GM08714 (cell line): ENCODE data around the gene AXL.
"Not testable (repeated sequence)": the region's sequence is repeated elsewhere in the genome, so short reads cannot be mapped to it uniquely, and the experiment has no call there.

Experiments used
- H3K4me3 ChIP-seq: fragments of 200-500 bp; sonication (Bioruptor generic); 2 replicates; pipeline ENCODE4 v1.5.1; 2014; ENCODE audit warnings: mild to moderate bottlenecking, low read length, inconsistent platforms
- ZNF274 ChIP-seq: IDR thresholded peaks from 2 replicates; pipeline ENCODE4 v1.6.1; 2012; ENCODE audit warnings: mild to moderate bottlenecking, low read depth, low read length

AXL gene

GRCh38 chr19:41195675-41196497 lies 23.1 kb upstream of the AXL start:
- TF ChIP-seq ZNF274 = no peak
- H3K4me3 ChIP-seq = no peak overlapping the region

GRCh38 chr19:41198559-41198958 lies 20.5 kb upstream of the AXL start:
- no peak overlapping the region for H3K4me3 ChIP-seq
- TF ChIP-seq ZNF274 = no peak

- no peak for TF ChIP-seq ZNF274
- no peak overlapping the region for H3K4me3 ChIP-seq
These were observed 15.7 kb upstream of the AXL start for GRCh38 chr19:41203371-41203770.

- H3K4me3 ChIP-seq = not testable (repeated sequence)
These were observed 14.7 kb upstream of the AXL start for GRCh38 chr19:41204338-41204737.

- no peak overlapping the region for H3K4me3 ChIP-seq
- no peak for TF ChIP-seq ZNF274
These were observed 13.0 kb upstream of the AXL start for GRCh38 chr19:41205995-41206394.

- TF ChIP-seq ZNF274 = no peak
- no peak overlapping the region for H3K4me3 ChIP-seq
These were observed 12.6 kb upstream of the AXL start for GRCh38 chr19:41206456-41206855.

GRCh38 chr19:41206926-41207750 lies 11.9 kb upstream of the AXL start:
- no peak for TF ChIP-seq ZNF274
- no peak overlapping the region for H3K4me3 ChIP-seq

- no peak for TF ChIP-seq ZNF274
- H3K4me3 ChIP-seq = no peak overlapping the region
These were observed 4.9 kb upstream of the AXL start for GRCh38 chr19:41214161-41214560.

GRCh38 chr19:41217741-41218140 lies 1.3 kb upstream of the AXL start:
- no peak for TF ChIP-seq ZNF274
- H3K4me3 ChIP-seq = no peak overlapping the region

- TF ChIP-seq ZNF274 = no peak
These were observed 791 bp upstream of the AXL start for GRCh38 chr19:41218249-41218614.

GRCh38 chr19:41219924-41220567 lies 1.0 kb downstream of the AXL start:
- H3K4me3 ChIP-seq = no peak overlapping the region
- TF ChIP-seq ZNF274 = no peak

More at GRCh38 chr19:41218249-41218614, 791 bp upstream of the AXL start:
- H3K4me3 ChIP-seq = no peak overlapping the region

- TF ChIP-seq ZNF274 = no peak
- H3K4me3 ChIP-seq = no peak overlapping the region
These were observed 1.8 kb downstream of the AXL start for GRCh38 chr19:41220811-41221210.

GRCh38 chr19:41221514-41222205 lies 2.6 kb downstream of the AXL start:
- no peak overlapping the region for H3K4me3 ChIP-seq
- no peak for TF ChIP-seq ZNF274

GRCh38 chr19:41222240-41222639 lies 3.2 kb downstream of the AXL start:
- no peak overlapping the region for H3K4me3 ChIP-seq
- no peak for TF ChIP-seq ZNF274
